AG08395 (cell line): ENCODE data around the gene ESRRA.
"Not testable (repeated sequence)": the region's sequence is repeated elsewhere in the genome, so short reads cannot be mapped to it uniquely, and the experiment has no call there.

Experiments
- DNase-seq: peaks from one replicate; pipeline ENCODE4 v3.0.0; 2012; ENCODE audit warnings: mixed read lengths, low spot score

Gene ESRRA

GRCh38 chr11:64292460-64293254 lies 12.7 kb upstream of the ESRRA start:
- DNase-seq: no peak

- DNase-seq: peak; percentile 61
Observed at GRCh38 chr11:64294774-64295173, 10.6 kb upstream of the ESRRA start.

DNA sequence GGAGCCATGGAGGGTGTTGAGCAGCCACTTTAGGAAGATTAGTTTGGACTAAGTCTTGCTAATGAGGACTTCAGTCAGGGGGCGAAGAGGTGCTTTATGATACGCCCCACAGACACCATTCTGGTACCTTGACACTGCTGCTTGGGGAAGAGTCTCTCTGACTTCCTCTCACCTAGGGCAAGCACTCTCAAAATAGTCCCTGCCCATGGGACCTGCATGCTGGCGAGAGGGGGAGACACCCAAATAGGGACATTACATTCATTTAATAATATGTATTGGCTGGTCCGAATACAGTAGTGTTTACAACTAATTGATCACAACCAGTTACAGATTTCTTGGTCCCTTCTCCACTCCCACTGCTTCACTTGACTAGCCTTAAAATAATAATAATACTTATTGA lies 9.6 kb upstream of the ESRRA start:
- no peak for DNase-seq

DNA sequence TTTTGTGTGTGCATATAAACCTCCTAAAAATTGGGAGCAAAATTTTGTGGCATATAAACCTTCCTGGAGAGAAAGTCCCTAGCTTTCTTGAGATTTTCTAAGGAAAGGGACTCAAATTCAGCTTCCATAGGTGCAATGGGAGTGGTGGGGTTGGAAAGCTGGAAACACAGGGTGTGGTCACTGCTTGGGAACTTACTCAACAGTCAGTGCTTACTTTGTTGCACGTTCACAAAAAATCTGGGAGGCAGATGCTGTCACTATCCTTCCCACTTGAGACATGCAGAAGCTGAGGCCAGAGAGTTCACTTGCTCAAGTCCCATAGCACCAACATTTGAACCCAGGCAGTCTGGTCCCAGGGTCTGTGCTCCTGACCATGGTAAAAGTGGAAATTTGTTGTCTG lies 9.1 kb upstream of the ESRRA start:
- DNase-seq: peak; percentile 29

- no peak for DNase-seq
Observed at GRCh38 chr11:64296830-64297698, 8.3 kb upstream of the ESRRA start.

GRCh38 chr11:64297699-64298358 lies 7.5 kb upstream of the ESRRA start:
- DNase-seq: no peak

DNA sequence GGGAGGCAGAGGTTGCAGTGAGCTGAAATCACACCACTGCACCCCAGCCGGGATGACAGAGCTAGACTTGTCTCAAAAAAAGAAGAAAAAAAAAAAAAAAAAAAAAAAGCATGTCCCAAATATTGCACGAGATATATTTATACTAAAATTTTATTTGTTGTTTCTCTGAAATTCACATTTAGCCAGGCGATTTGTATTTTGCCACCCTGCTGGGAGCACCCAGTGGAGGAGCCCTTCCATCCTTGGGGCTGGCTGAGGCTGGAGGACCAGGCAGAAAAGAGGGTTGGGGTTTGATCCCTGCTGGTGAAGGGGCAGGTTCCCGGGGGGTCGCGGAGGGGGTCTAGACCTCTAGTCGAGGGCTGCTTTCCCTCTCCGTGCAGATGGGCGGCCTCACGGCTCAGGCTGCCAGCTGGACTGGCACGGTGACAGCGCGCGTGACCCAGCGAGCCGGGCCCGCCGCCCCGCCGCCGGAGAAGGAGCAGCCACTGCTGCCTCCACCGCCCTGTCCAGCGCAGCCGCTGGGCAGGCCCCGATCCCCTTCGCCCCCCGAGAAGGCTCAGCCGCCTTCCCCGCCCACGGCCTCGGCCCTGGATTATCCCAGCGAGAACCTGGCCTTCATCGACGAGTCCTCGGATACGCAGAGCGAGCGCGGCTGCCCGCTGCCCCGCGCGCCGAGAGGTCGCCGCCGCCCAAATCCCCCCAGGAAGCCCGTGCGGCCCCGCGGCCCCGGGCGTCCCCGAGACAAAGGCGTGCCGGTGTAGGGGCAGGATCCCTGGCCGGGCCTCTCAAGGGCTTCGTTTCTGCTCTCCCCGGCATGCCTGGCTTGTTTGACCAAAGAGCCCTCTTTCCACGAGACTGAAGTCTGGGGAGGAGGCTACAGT lies 6.1 kb upstream of the ESRRA start:
- DNase-seq: peak; percentile 55

GRCh38 chr11:64299847-64300648 lies 5.3 kb upstream of the ESRRA start, which contains the start of gene CATSPERZ:
Gene CATSPERZ, plus strand, starts transcription at chr11:64300358. Its CDS starts 53 bp downstream, at chr11:64300411.
- DNase-seq: no peak

DNA sequence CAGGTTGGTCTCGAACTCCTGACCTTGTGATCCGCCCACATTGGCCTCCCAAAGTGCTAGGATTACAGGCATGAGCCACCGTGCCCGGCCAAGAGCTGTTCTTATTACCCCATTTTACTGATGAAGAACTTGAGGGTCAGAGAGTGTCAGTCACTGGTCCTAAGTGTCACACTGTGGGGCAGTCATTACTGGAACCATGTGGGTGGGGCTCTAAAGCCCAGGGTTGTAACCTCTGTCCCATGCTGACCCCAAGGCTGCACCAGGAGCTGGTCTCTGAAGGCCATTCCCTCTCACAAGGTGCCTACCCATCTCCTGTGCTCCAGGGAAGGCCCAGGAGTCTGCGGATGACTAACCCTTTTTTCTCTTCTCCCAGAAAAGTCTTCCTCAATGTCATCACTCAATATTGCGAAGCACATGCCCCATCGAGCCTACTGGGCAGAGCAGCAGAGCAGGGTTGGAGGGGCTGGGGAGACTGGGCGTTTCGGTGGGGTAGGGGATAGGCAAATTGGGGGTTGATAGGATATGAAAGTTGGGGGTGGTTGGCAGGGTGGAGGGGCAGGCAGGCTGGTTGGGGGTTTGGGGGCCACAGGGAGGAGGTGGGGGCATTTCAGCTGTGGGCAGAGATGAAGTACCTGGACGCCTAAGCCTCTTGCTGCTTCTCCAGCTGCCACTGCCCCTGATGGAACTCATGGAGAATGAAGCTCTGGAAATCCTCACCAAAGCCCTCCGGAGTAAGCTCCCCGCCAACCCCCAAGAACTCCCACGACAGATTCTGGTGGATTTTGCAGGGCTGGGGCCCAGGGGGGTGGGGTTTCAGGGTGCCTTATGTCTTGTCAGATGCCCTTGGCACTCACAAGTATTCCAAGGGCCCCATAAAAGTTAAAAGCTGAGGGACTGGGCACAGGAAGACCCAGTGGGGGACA lies 2.0 kb upstream of the ESRRA start:
- no peak for DNase-seq

DNA sequence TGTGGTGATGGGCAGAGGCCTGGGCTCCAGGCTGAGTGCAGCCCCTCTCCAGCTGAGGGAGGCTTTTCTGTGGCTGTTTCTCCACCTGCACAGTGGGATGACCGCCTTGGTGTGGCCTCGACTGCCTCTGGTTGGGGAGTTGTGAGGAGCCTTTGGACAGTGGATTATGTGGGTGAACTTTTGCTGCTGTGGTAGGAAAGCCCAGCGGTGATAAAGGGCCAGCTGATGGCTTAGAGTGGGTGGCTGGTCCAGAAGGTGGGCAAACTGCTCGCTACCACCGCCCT lies 1.4 kb upstream of the ESRRA start:
- DNase-seq: no peak

DNA sequence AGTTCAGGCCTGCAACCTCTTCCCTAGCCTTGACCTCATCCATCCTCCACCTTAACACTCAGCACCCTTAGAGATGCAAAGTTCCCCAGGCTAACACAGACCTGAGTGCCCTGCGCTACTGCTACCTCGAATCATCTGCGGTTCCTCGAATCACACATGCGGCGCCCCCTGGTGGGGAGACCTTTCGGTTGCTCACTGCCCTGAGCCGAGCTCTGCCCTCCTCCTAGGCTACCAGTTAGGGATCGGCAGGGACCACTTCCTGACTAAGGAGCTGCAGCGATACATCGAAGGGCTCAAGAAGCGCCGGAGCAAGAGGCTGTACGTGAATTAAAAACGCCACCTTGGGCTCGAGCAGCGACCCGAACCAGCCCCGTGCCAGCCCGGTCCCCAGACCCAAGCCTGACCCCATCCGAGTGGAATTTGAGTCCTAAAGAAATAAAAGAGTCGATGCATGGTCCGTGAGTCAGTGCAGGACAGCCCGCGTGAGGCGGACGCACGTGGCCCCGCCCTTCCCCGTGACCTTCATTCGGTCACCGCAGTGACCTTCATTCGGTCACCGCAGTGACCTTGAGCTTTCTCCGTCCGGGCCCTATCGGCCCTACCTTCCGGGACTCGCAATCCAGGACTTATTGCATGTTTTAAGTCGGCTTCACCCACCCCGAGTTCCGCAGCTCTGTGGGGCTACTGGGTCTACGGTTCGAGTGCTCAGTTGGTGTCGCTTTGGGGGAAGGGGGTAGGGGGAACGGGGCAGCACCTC lies 830 bp upstream of the ESRRA start:
- peak; percentile 89 for DNase-seq

DNA sequence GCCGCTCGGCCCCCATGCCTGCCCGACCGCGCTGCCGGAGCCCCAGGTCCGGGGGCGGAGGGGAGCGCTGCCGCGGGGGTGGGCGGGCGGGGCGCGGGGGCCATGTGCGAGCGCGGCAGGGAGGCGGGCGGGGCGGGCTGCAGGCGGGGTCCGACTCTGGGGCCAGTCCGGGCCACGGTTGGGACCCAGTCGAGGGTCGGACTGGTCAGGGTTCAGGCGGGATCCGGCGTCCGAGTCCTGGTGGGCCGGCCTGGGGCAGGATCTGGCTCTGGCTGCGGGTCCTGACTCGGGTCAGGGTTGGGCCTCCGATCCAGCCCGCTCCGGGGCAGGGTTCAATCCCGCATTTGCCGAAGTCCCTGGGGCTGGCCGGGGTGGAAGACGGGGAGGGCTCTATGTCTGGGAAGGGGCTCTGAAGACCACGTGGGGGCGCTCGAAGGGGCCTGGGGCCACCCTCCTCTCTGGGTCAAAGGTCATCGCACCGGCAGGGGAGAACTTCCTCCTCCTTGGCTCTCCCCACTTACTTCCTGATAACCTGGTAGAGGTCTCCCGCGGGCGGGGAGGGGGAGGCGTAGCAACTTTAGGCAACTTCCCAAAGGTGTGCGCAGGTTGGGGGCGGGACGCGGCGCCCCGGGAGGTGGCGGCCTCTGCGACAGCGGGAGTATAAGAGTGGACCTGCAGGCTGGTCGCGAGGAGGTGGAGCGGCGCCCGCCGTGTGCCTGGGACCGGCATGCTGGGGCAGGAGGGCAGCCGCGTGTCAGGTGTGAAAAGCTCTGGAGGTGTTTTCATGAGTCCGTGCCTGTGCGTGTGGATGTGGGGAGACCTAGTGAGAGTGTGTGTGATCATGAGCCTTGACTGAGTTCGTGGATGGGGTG lies 603 bp downstream of the ESRRA start:
- no peak for DNase-seq

DNA sequence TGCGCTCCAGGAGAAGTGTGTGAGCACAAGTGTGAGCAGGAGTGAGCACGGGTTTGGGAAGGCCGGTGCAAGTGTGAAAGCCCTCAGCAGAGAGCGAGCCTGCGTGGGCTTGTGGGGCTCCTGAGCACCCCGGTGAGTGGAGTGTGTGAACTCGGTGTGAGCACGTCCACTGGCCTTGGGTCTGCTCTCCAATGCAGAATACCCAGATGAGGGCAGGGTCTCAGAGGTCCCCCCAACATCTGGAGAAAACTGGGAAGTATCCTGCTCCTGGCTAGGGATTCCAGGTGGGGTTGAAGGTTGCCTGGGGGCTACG lies 1.2 kb downstream of the ESRRA start:
- DNase-seq: no peak

GRCh38 chr11:64306876-64307622 lies 1.7 kb downstream of the ESRRA start:
- DNase-seq: no peak

GRCh38 chr11:64307795-64308194 lies 2.5 kb downstream of the ESRRA start:
- not testable (repeated sequence) for DNase-seq

GRCh38 chr11:64312947-64313346 lies 7.6 kb downstream of the ESRRA start:
- no peak for DNase-seq

DNA sequence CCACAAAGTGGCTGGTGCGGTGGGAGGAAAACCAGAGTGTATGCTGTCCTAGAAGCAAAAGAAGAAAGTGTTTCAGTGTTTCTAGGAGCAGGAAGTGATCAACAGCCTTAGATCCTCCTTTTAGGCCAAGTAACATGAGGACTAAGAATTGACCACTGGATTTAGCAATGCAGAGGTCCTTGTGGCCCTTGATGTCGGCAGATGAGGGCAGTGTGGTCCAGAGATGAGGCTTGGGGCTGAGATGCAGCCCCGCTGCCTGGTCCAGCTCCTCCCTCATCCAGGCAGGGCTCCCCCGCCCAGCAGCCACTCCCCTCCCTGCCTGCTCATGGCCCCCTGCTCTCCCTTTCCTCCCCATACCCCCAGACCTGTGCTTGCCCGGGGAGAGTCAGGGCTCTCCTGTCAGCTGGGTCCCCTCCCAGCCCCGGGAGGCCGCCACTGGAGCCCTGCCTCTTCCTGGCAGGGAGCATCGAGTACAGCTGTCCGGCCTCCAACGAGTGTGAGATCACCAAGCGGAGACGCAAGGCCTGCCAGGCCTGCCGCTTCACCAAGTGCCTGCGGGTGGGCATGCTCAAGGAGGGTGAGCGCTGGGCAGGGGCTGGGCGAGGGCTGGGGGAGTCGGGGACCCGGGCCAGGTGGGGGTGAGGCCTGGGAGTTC lies 8.3 kb downstream of the ESRRA start:
- DNase-seq: no peak
